ENCODE results near the gene GRP.

DNA sequence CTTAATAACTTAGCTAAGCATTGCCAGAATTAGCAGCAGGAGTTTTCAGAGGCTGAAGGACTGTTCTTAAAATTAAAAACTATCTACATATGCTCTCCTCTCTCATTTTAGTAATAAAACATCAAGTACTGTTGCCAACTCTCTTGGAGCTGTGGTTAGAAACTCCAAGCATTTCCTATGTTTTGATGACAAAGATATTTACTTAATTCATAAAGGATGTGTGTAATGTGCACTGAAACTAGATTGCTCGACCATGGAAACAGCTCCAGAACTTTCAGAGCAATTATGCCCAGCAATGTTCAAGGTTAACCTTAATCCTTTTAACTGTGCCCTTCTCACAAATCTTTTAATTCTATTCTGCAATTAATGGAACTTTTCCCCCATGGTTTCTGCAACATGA is 8.4 kb downstream of the GRP start:
- TF ChIP-seq, protein P1, sequence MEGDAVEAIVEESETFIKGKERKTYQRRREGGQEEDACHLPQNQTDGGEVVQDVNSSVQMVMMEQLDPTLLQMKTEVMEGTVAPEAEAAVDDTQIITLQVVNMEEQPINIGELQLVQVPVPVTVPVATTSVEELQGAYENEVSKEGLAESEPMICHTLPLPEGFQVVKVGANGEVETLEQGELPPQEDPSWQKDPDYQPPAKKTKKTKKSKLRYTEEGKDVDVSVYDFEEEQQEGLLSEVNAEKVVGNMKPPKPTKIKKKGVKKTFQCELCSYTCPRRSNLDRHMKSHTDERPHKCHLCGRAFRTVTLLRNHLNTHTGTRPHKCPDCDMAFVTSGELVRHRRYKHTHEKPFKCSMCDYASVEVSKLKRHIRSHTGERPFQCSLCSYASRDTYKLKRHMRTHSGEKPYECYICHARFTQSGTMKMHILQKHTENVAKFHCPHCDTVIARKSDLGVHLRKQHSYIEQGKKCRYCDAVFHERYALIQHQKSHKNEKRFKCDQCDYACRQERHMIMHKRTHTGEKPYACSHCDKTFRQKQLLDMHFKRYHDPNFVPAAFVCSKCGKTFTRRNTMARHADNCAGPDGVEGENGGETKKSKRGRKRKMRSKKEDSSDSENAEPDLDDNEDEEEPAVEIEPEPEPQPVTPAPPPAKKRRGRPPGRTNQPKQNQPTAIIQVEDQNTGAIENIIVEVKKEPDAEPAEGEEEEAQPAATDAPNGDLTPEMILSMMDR (IDR thresholded peaks at IDR 0.05) = no peak
- TF ChIP-seq POLR2A (IDR thresholded peaks at IDR 0.05) = no peak
